ENCODE results near the gene THBS3.

- TF ChIP-seq CTCF (IDR thresholded peaks at IDR 0.05) (no peak), POLR2A (IDR thresholded peaks at IDR 0.05) (no peak)
These were observed 2.7 kb downstream of the THBS3 start for GRCh38 chr1:155205035-155205434.
